ENCODE results near the gene WNK2.
"Not testable (repeated sequence)": the region's sequence is repeated elsewhere in the genome, so short reads cannot be mapped to it uniquely, and the experiment has no call there.

Gene WNK2

DNA sequence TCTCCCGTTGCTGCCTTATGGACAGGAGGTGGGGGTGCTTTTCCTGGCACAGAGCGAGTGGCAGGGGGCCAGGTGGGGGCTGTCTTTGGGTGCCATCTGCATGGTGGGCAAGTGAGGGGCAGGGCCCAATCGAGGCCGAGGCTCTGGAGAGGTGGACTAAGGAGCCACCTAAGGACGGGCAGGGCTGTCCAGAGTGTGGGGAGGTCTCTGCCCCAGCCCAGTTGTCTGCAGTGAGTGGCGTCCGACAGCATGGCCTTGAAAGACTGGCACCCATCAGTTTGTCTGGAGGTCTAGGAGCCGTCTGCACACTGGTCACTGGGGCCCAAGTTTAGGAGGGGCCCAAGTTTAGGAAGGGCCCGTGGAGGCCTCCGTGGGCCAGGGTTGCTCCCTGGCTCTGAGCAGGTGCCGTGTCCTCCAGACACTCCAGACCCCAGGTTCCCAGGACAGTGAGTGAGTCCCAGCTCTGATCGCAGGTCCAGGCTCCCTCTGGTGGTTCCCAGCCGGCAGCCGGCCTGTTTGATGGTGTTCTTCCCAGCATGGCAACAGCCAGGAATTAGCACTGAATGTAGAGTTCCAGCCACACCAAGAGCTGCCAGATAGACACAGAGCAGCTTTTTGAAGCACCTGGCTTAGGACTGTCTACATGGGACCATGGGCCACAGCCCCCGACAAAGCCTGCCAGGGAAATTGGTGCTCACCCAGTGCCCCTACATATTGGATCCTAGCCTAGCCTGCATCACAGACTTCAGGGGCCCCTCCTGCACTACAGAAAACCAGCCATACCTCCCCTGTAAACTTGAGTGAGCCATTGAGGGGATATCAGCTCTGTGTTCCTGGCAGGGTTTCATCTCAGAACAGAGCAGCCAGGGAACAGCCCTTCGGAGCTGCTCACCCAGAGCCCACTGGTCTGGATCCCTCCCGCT is 120.9 kb downstream of the WNK2 start:
- DNase-seq (ENCODE audit: low read depth in 1 of 2, low spot score in 1 of 2): no peak

GRCh38 chr9:93305497-93306020 is 121.6 kb downstream of the WNK2 start:
- no peak for DNase-seq (ENCODE audit: low read depth in 1 of 2, low spot score in 1 of 2)

GRCh38 chr9:93306081-93306480 is 122.1 kb downstream of the WNK2 start:
- DNase-seq (ENCODE audit: low read depth in 1 of 2, low spot score in 1 of 2): no peak

GRCh38 chr9:93306579-93307091 is 122.7 kb downstream of the WNK2 start:
- DNase-seq (ENCODE audit: low read depth in 1 of 2, low spot score in 1 of 2): no peak

GRCh38 chr9:93307468-93308157 is 123.7 kb downstream of the WNK2 start:
- DNase-seq (ENCODE audit: low read depth in 1 of 2, low spot score in 1 of 2): no peak

DNA sequence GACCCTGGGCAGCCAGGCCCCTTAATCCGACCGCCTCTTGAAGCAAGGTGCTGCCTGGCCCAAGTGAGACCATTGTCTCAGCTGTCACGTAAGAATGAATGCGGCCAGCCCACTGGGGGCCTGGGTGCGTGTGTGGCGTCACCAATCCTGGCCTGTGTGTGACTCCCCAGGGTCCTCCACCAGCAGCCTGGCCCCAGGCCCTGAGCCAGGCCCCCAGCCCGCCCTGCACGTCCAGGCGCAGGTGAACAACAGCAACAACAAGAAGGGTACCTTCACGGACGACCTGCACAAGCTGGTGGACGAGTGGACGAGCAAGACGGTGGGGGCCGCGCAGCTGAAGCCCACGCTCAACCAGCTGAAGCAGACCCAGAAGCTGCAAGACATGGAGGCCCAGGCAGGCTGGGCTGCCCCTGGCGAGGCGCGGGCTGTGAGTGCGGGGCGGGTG is 124.2 kb downstream of the WNK2 start:
- DNase-seq (ENCODE audit: low read depth in 1 of 2, low spot score in 1 of 2): no peak

- DNase-seq (ENCODE audit: low read depth in 1 of 2, low spot score in 1 of 2): no peak
Observed at GRCh38 chr9:93308676-93309075, 124.7 kb downstream of the WNK2 start.

- no peak for DNase-seq (ENCODE audit: low read depth in 1 of 2, low spot score in 1 of 2)
Observed at GRCh38 chr9:93309889-93310425, 126.0 kb downstream of the WNK2 start.

- DNase-seq (ENCODE audit: low read depth in 1 of 2, low spot score in 1 of 2): no peak
Observed at GRCh38 chr9:93315118-93315517, 131.2 kb downstream of the WNK2 start.

DNA sequence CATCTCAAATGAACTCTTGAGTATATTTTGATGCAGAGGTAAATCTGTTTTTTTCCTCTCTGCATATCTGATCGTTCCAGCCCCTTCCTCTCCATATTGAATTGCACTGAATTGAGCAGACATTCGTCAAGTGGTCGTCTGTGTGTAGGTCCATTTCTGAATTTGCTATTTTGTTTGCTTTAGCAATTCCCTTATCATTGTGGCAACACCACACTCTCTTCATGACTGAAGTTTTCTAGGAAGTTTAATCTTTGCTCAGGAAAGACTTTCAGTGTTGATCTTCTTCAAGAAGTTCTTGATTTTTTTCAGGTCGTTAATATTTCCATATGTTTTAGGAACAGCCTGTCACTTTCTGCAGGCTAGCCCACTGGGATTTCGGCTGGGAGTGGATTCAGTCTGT is 132.0 kb downstream of the WNK2 start:
- DNase-seq (ENCODE audit: low read depth in 1 of 2, low spot score in 1 of 2): no peak

DNA sequence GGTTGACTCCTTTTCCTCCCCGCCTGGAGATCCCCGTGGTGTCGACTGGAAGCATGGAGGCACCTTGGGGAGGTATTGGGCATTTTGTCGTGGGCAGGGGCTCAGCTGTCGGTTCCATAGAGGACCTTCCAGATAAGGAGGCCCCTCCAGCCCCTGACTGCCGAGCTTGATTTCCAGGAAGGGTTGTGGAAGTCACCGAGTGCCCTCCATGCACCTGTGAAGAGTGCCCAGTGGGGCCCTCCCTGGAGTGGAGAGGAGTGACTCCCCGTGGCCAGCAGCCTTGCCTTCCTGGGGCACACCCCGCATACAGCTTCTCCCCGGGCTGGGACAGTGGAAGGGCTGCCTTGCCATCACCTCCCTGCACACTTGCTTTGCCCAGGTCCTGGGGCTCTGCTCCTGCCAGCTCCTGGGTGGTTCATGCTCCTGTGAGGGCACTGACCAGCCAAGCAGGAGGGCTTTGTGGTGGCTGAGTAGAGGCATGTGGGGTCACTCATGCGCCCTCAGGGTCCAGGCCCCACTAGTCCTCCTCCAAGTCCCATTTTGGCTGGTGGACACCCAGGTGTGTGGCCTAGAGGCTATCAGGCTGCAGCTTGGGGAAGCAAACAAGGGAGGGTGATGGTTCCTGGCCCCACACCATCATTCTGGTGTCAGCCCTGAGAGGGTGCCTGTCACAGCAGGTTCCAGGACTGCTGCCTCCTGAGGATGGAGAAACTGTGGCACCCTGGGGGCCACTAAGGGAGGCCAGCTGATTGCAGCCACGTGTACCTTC is 133.0 kb downstream of the WNK2 start:
- no peak for DNase-seq (ENCODE audit: low read depth in 1 of 2, low spot score in 1 of 2)

GRCh38 chr9:93317495-93318094 is 133.7 kb downstream of the WNK2 start:
- no peak for DNase-seq (ENCODE audit: low read depth in 1 of 2, low spot score in 1 of 2)

- DNase-seq (ENCODE audit: low read depth in 1 of 2, low spot score in 1 of 2): no peak
Observed at GRCh38 chr9:93318480-93318879, 134.5 kb downstream of the WNK2 start.

DNA sequence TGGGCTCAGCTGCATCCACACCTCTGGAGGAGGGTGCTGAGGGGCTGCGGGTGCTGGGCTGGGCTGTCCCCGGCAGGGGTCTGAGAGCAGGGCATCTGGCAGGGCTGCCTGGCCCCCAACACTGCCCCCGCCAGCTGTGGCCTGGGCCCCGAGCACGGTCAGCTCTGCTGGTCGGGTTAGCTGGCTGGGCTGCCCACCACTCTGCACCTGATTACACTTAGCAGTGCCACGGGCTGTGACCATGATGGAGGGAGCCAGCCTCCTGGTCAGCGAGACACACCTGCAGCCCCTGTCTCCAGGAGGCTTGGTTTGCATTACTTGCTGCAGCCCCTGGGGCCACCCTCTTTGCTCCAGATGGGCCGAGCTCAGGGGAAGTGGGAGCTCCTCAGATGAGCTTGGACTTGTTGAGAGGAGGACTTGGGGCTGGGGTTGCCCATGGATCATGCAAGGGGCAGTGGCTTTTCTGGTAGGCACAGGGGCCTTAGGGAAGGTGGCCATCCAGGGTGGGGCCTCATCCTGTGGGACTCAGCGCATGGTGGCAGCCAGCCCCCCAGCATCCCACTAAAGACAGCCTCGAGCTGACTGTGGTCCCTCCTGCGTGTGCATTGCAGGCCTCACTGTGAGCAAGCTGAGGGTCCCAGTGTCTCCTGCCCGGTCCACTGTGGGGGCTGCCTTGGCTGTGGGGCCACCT is 135.5 kb downstream of the WNK2 start:
- DNase-seq (ENCODE audit: low read depth in 1 of 2, low spot score in 1 of 2): no peak

GRCh38 chr9:93319992-93320500 is 136.1 kb downstream of the WNK2 start:
- DNase-seq (ENCODE audit: low read depth in 1 of 2, low spot score in 1 of 2): no peak

DNA sequence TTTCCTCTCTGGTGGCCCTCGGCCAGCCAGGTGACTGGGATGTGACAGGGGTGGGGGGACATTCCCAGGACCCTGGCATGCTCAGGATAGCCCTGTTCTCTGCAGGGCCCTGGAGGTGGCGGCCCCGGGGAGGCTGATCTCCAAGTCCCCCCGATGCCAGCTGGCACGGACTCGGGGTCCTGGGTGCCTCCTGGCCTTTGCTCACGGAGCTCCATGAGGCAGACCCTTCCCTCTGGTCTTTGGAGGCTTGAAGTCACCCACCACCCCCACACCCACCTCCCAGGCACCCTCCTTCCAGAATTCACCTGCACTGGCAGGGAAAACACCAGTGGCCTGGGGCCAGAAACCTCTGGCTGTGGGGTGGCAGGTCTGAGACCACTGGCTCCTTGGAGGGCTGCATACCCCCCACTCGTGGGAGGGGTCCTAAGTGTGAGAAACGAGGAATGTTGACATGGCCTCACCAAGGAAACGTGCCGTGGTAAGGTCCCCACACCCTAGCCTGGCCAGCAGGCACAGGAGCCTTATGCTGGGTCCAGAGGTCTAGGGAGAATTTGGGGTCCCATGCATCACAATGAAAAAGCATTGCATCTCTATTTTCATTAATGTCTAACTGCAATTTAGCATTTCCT is 136.8 kb downstream of the WNK2 start:
- no peak for DNase-seq (ENCODE audit: low read depth in 1 of 2, low spot score in 1 of 2)

DNA sequence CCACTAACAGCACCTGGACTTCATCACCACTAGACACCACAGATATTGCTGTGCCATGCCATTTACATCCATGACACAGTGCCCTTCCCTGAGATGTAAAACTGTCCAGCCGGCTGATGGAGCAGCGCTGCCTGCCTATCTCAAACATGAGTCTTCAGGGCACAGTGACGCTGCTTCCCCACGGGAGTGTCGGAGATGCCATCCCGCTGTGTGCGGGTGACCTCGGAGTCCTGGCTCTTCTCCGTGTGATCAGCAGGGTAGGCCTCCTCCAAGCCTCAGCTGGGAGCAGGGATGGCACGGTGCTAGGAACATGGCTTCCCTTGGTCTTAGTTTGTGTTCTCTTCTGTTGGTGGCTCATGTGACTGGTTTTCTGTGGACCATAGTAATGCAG is 137.3 kb downstream of the WNK2 start:
- DNase-seq (ENCODE audit: low read depth in 1 of 2, low spot score in 1 of 2): no peak

- not testable (repeated sequence) for DNase-seq (ENCODE audit: low read depth in 1 of 2, low spot score in 1 of 2)
Observed at GRCh38 chr9:93323446-93323954, 139.6 kb downstream of the WNK2 start.

All from activated T-helper 1 cell treated with anti-CD3 and anti-CD28 coated beads, Interleukin-2, amount 50 U/mL, for 16 hours (primary cell).